ENCODE measurements around the gene MEOX2. TPM values are rescaled to one million over a fixed set of nuclear protein-coding genes. Genes with fewer than 3 reads are reported as not detected.

The MEOX2 gene
- total RNA-seq, 1 donor from 2014 or later, result not detected

DNA sequence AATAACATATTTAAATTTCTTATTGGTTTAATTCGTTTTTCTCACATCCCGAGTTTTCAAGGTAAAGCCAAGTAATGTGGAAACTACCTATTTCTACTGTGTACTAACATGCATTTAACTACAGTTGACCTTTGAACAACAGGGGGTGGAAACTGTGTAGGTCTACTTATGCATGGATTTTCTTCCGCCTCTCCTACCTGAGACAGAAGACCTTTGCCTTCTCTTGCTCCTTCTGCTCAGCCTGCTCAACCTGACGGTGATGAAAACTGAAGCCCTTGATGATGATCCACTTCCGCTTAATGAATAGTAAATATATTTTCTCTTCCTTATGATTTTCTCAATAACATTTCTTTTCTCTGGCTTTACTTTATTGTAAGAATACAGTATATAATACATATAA, 18.5 kb downstream of the MEOX2 start:
- no peaks in the 10 kb centered on the region for H3K9me3 Mint-ChIP-seq
- no peaks in the 10 kb centered on the region for H3K4me1 Mint-ChIP-seq
- no peak overlapping the region for H3K4me3 Mint-ChIP-seq
- no peak for DNase-seq
- no peaks in the 10 kb centered on the region for H3K36me3 Mint-ChIP-seq (ENCODE audit: low read depth)
- intact Hi-C loops (cut with micrococcal nuclease), result no loop called here
- no peaks in the 10 kb centered on the region for H3K27me3 Mint-ChIP-seq
- H3K27ac Mint-ChIP-seq, result no peak overlapping the region

DNA sequence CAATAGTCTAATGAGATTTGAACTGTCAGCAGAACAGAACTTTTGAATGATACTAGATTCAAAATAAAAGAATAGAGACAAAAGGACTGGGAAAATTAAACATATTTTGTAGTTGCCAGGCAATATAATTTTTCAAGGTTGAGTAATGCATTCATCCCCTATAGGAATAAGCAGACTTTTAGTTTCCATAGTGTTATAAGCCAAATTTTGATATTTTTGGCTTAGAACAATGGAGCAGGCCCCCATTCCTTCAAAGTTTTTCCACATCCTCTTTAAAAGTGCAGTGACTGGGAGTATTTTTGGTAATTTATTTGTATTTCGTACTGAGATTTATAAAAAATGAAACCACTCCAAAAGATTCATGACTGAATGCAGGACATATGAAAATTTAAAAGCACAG, 24.0 kb downstream of the MEOX2 start:
- intact Hi-C loops (cut with micrococcal nuclease), result no loop called here
- no peaks in the 10 kb centered on the region for H3K27me3 Mint-ChIP-seq
- H3K4me1 Mint-ChIP-seq, result no peaks in the 10 kb centered on the region
- no peak overlapping the region for H3K27ac Mint-ChIP-seq
- DNase-seq, result no peak
- H3K9me3 Mint-ChIP-seq, result no peaks in the 10 kb centered on the region
- H3K36me3 Mint-ChIP-seq (ENCODE audit: low read depth), result no peaks in the 10 kb centered on the region
- H3K4me3 Mint-ChIP-seq, result no peak overlapping the region

DNA sequence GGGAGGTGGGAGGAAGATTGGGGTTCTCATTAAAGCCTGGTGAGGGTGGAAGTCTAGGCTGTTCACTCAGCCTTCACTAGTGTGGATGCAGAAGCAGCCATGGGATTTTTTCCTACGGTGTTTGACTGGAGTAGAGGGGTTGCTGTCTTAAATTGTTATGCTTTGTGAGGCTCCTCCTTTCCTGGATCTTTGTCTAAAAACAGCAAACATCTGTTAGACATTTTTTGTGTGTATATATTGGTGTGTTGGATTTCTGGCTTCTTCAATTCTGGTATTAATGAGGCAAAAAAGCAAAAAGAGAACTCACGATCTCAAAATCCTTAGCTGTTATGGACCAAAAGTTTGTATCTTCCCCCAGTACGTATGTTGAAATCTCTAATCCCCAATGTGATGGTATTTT, 28.2 kb downstream of the MEOX2 start:
- Mint-ChIP-seq H3K4me3 (no peak overlapping the region), H3K4me1 (no peaks in the 10 kb centered on the region), H3K36me3 (ENCODE audit: low read depth) (no peaks in the 10 kb centered on the region), H3K9me3 (no peaks in the 10 kb centered on the region), H3K27ac (no peak overlapping the region), H3K27me3 (no peaks in the 10 kb centered on the region)
- intact Hi-C loops (cut with micrococcal nuclease), result no loop called here
- DNase-seq, result no peak

DNA sequence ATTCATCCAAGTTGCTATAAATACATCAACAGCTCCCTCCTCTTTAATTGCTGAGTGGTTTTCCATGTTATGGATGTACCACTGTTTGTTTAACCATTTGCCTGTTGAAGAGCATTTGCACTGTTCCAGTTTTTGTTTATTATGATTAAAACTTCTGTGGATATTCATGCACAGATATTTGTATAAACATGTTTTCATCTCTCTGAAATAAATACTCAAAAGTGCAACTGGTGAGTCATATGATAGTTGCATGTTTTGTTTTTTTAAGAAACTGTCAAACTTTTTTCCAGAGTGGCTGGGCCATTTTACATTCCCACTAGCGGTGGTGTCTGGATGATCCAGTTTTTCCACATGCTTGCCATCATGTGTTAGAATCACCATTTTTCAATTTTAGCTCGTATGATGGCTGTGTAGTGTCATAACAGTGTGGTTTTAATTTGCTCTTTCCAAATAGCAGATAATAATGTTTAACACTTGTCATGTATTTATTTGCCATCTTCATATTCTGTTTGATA, 33.6 kb downstream of the MEOX2 start:
- no peaks in the 10 kb centered on the region for H3K4me1 Mint-ChIP-seq
- H3K4me3 Mint-ChIP-seq, result no peak overlapping the region
- no peak overlapping the region for H3K27ac Mint-ChIP-seq
- H3K36me3 Mint-ChIP-seq (ENCODE audit: low read depth), result no peaks in the 10 kb centered on the region
- no peaks in the 10 kb centered on the region for H3K27me3 Mint-ChIP-seq
- intact Hi-C loops (cut with micrococcal nuclease), result no loop called here
- no peaks in the 10 kb centered on the region for H3K9me3 Mint-ChIP-seq
- no peak for DNase-seq

DNA sequence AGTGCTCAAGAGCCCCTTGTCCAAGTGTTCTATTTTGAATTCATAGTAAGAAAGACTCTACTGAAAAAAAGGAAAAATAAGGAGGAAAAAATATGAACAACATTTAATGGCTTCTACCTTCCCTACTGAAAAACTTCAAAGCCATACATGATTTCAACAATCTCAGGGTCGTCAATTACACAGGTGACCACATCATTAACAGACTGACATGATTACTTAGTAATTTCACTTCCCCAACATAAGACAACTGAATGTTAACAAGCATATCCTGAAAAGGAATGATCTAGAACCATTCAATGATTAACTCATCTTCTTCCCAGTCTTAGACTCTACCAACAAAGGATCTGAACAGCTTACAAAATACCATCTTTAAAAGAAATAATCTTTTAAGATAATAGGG, 34.8 kb downstream of the MEOX2 start:
- DNase-seq, result no peak
- no peaks in the 10 kb centered on the region for H3K9me3 Mint-ChIP-seq
- H3K4me1 Mint-ChIP-seq, result no peaks in the 10 kb centered on the region
- H3K27me3 Mint-ChIP-seq, result no peaks in the 10 kb centered on the region
- H3K4me3 Mint-ChIP-seq, result no peak overlapping the region
- no peak overlapping the region for H3K27ac Mint-ChIP-seq
- no peaks in the 10 kb centered on the region for H3K36me3 Mint-ChIP-seq (ENCODE audit: low read depth)
- intact Hi-C loops (cut with micrococcal nuclease), result no loop called here

DNA sequence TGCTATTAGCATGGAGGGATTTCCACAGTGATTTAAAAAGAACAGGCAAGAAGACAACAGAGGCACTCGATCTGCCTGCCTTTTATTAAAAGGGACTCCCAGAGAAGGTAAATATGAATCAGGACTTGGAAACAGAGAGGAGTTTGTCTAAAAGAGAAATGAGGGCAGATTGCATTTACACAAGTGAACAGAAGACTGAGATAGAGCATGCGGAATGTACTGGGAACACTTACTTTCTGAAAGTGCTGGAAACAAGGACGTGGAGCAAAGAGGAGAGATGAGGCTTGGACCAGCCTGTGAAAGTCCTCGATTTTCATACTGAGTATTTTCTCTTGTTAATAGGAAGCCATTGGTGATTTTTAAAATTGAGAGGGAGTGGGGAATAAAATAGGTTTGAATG, 35.7 kb downstream of the MEOX2 start:
- no peak overlapping the region for H3K4me3 Mint-ChIP-seq
- no peak for DNase-seq
- no peaks in the 10 kb centered on the region for H3K9me3 Mint-ChIP-seq
- H3K36me3 Mint-ChIP-seq (ENCODE audit: low read depth), result no peaks in the 10 kb centered on the region
- intact Hi-C loops (cut with micrococcal nuclease), result no loop called here
- no peaks in the 10 kb centered on the region for H3K27me3 Mint-ChIP-seq
- no peaks in the 10 kb centered on the region for H3K4me1 Mint-ChIP-seq
- H3K27ac Mint-ChIP-seq, result no peak overlapping the region

DNA sequence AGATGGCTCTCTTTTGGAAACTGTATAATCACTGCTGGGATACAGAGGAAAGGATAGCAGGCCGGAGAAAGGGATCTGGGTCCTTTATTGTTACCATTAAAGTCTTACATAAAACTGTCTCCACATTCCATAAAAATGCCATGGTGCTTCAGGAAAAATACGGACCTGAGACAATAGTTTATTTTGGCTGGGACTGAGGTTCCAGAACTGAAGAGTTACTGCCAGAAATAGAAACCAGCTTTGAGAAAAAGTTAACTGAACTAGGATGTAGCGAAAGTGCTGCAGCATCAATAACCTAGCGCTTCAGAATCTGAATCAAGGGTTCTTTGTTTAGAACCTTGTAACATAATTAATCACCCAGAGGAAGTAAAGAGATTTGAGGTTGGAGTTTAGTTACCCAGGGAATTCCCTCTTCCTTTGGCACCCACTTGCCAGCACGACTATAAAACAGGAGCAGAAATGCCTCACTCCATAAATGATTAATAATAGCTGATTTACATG, 38.0 kb downstream of the MEOX2 start:
- H3K9me3 Mint-ChIP-seq, result no peaks in the 10 kb centered on the region
- no peaks in the 10 kb centered on the region for H3K27me3 Mint-ChIP-seq
- no peak overlapping the region for H3K27ac Mint-ChIP-seq
- DNase-seq, result no peak
- H3K4me3 Mint-ChIP-seq, result no peak overlapping the region
- H3K36me3 Mint-ChIP-seq (ENCODE audit: low read depth), result no peaks in the 10 kb centered on the region
- H3K4me1 Mint-ChIP-seq, result no peaks in the 10 kb centered on the region
- intact Hi-C loops (cut with micrococcal nuclease), result no loop called here

DNA sequence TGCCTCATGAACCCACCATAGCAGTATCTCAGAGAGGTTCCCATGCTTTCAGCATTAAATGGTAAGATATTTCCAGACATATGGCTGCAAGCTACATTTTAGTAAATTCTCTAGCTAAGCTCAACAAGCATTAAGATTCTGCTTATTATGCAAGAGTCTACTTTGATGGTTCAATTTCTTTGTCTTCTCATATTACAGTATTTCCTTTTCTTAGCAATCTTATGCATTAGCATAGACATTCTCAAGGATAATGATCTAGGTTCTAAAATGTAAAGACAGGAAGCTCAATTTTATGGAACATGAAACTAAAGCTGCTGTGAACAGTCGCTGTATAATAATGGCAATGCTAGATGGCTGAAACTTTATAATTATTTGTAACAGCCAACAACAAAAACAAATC, 39.2 kb downstream of the MEOX2 start:
- intact Hi-C loops (cut with micrococcal nuclease), result no loop called here
- Mint-ChIP-seq H3K27me3 (no peaks in the 10 kb centered on the region), H3K27ac (no peak overlapping the region), H3K36me3 (ENCODE audit: low read depth) (no peaks in the 10 kb centered on the region), H3K9me3 (no peaks in the 10 kb centered on the region), H3K4me1 (no peaks in the 10 kb centered on the region), H3K4me3 (no peak overlapping the region)
- DNase-seq, result no peak

DNA sequence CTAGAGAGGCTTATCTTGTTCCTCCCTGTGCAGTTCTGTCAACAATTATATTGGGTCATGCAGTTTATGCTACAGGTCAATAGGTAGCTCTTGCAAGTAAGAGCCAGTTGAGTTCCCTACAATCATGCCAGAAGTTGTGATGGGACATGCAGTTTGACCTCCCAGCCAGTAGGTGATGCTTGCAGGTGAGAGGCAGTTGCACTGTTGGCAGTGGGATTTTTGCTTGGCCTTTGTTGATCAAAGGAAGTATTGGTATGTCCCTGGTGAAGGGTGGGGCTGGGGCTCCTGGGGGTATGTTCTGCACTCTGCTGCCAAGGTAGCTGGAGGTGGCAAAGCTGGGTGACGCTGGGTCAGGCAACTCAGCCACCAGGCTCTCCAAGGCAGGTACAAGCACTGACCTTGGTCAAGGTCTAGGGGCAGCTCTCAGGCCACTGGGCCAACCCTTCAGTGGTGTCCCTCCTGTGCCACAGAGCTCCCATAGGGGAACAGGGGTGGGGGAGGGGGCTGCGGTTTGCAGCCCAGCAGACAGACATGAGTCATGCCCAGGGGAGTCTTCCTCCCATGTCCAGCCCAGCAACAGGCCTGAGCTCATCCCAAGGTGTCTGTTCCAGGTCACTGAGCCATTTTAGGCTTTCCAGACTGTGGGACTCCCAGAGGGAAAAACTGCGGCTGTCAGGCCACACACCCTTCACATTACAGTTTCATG, 43.3 kb downstream of the MEOX2 start:
- intact Hi-C loops (cut with micrococcal nuclease), result no loop called here
- Mint-ChIP-seq H3K4me1 (no peaks in the 10 kb centered on the region), H3K27me3 (no peaks in the 10 kb centered on the region), H3K9me3 (no peaks in the 10 kb centered on the region), H3K27ac (no peak overlapping the region), H3K4me3 (no peak overlapping the region), H3K36me3 (ENCODE audit: low read depth) (no peaks in the 10 kb centered on the region)
- DNase-seq, result no peak

DNA sequence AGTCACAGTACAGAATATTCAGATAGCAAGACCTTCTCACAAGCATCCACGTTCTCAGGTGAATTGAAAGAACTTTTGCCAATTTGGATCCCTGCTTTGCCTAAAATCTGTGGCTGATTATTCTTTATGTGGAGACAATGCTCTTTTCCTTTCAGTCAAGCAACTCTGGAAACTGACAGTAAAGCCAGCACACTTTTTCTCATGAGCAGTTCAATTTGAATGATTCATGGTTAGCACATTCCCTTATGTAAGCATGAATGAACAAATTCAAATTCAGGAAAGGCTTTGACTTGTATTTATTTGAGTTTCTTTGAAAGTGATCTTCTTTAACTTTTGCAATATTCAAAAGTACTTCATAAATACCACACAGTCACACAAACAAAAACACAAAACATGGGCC, 57.6 kb downstream of the MEOX2 start:
- H3K4me3 Mint-ChIP-seq, result no peak overlapping the region
- intact Hi-C loops (cut with micrococcal nuclease), result no loop called here
- no peak overlapping the region for H3K27ac Mint-ChIP-seq
- H3K27me3 Mint-ChIP-seq, result no peaks in the 10 kb centered on the region
- no peaks in the 10 kb centered on the region for H3K4me1 Mint-ChIP-seq
- H3K36me3 Mint-ChIP-seq (ENCODE audit: low read depth), result no peaks in the 10 kb centered on the region
- H3K9me3 Mint-ChIP-seq, result peaks cover 3% of the 10 kb centered on the region
- DNase-seq, result no peak

DNA sequence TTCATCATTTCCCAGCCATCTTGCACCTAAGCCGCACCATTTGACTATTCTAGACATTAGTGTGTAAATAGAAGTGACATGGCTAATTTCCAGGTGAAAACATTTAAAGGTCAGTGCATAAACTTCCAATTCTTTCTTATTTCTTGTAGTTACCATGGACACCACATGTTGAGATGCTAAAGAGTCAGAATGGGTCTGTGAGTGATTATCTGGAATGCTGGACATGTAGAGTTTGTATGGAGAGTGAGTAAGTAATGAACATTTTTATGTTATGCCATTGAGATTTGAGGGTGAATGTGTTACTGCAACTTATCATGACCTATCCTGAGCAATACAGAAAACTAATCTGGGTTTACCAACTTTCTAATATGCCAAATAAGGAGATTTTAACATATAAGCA, 60.4 kb downstream of the MEOX2 start:
- intact Hi-C loops (cut with micrococcal nuclease), result no loop called here
- no peak overlapping the region for H3K27ac Mint-ChIP-seq
- H3K27me3 Mint-ChIP-seq, result no peaks in the 10 kb centered on the region
- no peak for DNase-seq
- H3K36me3 Mint-ChIP-seq (ENCODE audit: low read depth), result no peaks in the 10 kb centered on the region
- H3K4me1 Mint-ChIP-seq, result no peaks in the 10 kb centered on the region
- no peak overlapping the region for H3K4me3 Mint-ChIP-seq
- H3K9me3 Mint-ChIP-seq, result no peaks in the 10 kb centered on the region

DNA sequence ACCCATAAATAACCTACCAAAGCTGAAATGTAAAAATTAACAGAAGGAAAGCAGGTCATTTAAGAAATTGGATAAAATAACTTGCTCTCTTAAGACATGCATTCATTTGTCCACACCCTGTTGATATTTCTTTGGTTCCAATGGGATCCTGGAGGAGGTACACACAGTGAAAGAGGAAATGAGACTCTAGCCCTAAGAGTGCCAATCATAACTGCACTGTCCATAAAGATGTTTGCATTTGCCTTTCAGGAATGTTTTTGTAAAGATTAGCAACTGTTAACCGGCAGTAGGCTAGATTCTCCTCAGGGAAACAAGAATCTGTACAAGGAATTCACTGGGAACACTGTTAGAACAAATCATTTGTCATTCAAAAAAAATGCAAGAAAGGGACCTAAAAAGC, 61.0 kb downstream of the MEOX2 start:
- Mint-ChIP-seq H3K27ac (no peak overlapping the region), H3K4me1 (no peaks in the 10 kb centered on the region), H3K36me3 (ENCODE audit: low read depth) (no peaks in the 10 kb centered on the region), H3K4me3 (no peak overlapping the region), H3K27me3 (no peaks in the 10 kb centered on the region), H3K9me3 (no peaks in the 10 kb centered on the region)
- no peak for DNase-seq
- intact Hi-C loops (cut with micrococcal nuclease), result no loop called here

DNA sequence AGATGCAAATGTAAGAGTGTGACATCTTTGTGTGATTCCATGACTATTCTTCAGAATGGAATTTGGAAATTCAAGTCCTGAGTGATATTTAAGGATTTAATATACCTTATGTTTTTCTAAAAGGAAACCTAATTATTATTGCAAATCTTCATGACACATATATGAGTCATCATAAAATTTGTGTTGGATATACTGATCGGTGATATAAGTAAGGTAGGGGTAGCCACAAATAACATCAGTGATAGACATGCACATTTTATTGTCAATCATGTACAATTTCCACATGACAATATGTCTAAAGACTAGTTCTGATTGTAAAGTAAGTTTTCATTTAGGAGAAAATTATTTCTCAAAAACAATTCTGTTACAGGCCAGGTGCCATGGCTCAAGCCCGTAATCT, 65.0 kb downstream of the MEOX2 start:
- H3K4me3 Mint-ChIP-seq, result no peak overlapping the region
- H3K9me3 Mint-ChIP-seq, result no peaks in the 10 kb centered on the region
- H3K36me3 Mint-ChIP-seq (ENCODE audit: low read depth), result no peaks in the 10 kb centered on the region
- H3K4me1 Mint-ChIP-seq, result no peaks in the 10 kb centered on the region
- no peak for DNase-seq
- intact Hi-C loops (cut with micrococcal nuclease), result no loop called here
- no peak overlapping the region for H3K27ac Mint-ChIP-seq
- H3K27me3 Mint-ChIP-seq, result no peaks in the 10 kb centered on the region

DNA sequence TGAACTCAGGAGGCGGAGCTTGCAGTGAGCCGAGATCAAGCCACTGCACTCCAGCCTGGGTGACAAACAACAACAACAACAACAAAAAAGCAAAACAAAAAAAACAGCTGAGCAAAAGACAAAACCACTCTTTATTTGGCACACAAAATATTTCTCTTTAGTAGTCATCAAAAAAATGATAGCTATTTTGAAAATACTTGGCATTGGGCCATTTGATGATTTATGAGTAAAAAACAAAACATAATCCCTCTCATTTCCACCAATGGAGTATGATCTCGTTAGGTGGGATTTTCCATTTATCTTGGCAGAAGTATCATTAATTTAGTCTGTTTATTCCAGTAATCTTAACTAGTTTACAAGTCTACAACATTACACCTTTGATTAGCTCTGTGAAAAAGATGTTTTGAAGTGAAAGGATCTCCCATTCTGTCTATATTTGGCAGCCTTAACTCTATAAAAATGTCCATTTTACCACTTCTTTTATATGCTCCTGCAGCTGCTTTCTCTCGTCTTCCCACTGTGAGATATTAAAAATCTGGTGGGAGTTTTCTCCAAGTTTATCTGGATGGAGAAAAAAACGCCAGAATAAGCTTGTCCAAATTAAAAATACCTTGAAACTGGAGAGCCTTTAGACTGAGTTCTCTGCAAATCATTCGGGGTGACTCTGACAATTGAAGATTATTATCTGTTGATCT, 65.8 kb downstream of the MEOX2 start:
- Mint-ChIP-seq H3K27me3 (no peaks in the 10 kb centered on the region), H3K4me1 (no peaks in the 10 kb centered on the region), H3K9me3 (no peaks in the 10 kb centered on the region), H3K27ac (no peak overlapping the region), H3K4me3 (no peak overlapping the region), H3K36me3 (ENCODE audit: low read depth) (no peaks in the 10 kb centered on the region)
- DNase-seq, result no peak
- intact Hi-C loops (cut with micrococcal nuclease), result no loop called here
